ENCODE data around the gene SEMA6A.

DNA sequence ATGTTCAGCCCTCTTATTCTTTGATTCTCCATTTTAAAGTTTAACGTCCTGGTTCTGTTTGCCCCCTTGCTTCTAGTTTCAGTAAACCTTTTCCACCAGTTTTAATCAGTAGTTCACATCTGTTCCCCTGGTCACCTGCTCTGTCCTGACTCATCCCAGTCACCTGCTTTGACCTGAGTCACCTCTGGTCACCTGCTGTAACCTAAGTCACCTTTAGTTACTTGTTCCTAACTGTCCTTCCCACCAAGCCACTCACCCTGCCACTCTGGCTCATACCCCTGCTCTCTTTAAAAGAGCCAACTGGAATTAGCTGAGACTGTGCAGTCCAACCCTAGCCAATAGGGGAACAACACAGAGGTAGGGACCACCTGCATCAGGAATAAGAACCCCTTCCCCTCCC is 43.0 kb downstream of the SEMA6A start:
- TF ChIP-seq, protein P1, sequence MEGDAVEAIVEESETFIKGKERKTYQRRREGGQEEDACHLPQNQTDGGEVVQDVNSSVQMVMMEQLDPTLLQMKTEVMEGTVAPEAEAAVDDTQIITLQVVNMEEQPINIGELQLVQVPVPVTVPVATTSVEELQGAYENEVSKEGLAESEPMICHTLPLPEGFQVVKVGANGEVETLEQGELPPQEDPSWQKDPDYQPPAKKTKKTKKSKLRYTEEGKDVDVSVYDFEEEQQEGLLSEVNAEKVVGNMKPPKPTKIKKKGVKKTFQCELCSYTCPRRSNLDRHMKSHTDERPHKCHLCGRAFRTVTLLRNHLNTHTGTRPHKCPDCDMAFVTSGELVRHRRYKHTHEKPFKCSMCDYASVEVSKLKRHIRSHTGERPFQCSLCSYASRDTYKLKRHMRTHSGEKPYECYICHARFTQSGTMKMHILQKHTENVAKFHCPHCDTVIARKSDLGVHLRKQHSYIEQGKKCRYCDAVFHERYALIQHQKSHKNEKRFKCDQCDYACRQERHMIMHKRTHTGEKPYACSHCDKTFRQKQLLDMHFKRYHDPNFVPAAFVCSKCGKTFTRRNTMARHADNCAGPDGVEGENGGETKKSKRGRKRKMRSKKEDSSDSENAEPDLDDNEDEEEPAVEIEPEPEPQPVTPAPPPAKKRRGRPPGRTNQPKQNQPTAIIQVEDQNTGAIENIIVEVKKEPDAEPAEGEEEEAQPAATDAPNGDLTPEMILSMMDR (IDR thresholded peaks at IDR 0.05 in 2 of 3, conservative IDR thresholded peaks at IDR 0.05 in 1 of 3; ENCODE audit: insufficient read depth in 2 of 3, low read depth in 1 of 3, low read length in 3 of 3), result no peak
- TF ChIP-seq, protein P2, sequence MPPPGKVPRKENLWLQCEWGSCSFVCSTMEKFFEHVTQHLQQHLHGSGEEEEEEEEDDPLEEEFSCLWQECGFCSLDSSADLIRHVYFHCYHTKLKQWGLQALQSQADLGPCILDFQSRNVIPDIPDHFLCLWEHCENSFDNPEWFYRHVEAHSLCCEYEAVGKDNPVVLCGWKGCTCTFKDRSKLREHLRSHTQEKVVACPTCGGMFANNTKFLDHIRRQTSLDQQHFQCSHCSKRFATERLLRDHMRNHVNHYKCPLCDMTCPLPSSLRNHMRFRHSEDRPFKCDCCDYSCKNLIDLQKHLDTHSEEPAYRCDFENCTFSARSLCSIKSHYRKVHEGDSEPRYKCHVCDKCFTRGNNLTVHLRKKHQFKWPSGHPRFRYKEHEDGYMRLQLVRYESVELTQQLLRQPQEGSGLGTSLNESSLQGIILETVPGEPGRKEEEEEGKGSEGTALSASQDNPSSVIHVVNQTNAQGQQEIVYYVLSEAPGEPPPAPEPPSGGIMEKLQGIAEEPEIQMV (tag; conservative IDR thresholded peaks at IDR 0.05; ENCODE audit: low read depth), result no peak
- TF ChIP-seq FOXJ3 (CRISPR knock-in tag; IDR thresholded peaks at IDR 0.05) (no peak), RAD21 (CRISPR knock-in tag; conservative IDR thresholded peaks at IDR 0.05 in 1 of 2, IDR thresholded peaks at IDR 0.05 in 1 of 2) (no peak), CEBPG (CRISPR knock-in tag; IDR thresholded peaks at IDR 0.05) (no peak), CEBPG (tag; conservative IDR thresholded peaks at IDR 0.05 in 1 of 2, IDR thresholded peaks at IDR 0.05 in 1 of 2) (no peak), MAFK (IDR thresholded peaks at IDR 0.05; ENCODE audit: low read length) (no peak), HCFC1 (IDR thresholded peaks at IDR 0.05; ENCODE audit: low read depth, low read length) (no peak), EGR1 (conservative IDR thresholded peaks at IDR 0.05) (no peak), ZNF561 (CRISPR knock-in tag; conservative IDR thresholded peaks at IDR 0.05) (no peak), SRSF3 (IDR thresholded peaks at IDR 0.05; ENCODE audit: insufficient read depth, low read length) (no peak), KLF10 (CRISPR knock-in tag; IDR thresholded peaks at IDR 0.05) (no peak), ZNF133 (CRISPR knock-in tag; IDR thresholded peaks at IDR 0.05) (no peak), ZNF695 (CRISPR knock-in tag; IDR thresholded peaks at IDR 0.05) (no peak)

Data from K562 (cell line).